ENCODE data around the gene OR5T1.

GRCh38 chr11:56271092-56271491, 2.9 kb upstream of the OR5T1 start:
- TF ChIP-seq CTCF (IDR thresholded peaks at IDR 0.05) (no peak), POLR2A (IDR thresholded peaks at IDR 0.05) (no peak)
